Ovary (tissue), 9 donors: ENCODE results near the gene NAA20. TPM values are rescaled to one million over a fixed set of nuclear protein-coding genes. Genes with fewer than 3 reads are reported as not detected.
A peak's percentile ranks its signal among the peaks of the same experiment; 100 is the strongest.

Source experiments
- DNase-seq, 5 donors: peaks; one replicate each; pipeline ENCODE4 v3.0.0-alpha.2; 2019 to 2020
- H3K27ac ChIP-seq, 2 donors: fragments of 200-600 bp; one replicate each; pipeline versions ENCODE4 v1.5.1 to v1.8.0; 2019 to 2022
- H3K27me3 ChIP-seq: fragments of 200-600 bp; one replicate; pipeline ENCODE4 v1.8.0; 2022
- H3K36me3 ChIP-seq: fragments of 200-600 bp; sonication (generic); one replicate; pipeline ENCODE4 v1.5.1; 2019
- H3K4me1 ChIP-seq: one replicate; pipeline ENCODE4 v1.8.1; 2013; ENCODE audit warnings: mild to moderate bottlenecking, moderate library complexity; ENCODE audit not compliant: insufficient read depth
- H3K4me3 ChIP-seq: fragments of 200-600 bp; sonication (generic); one replicate; pipeline ENCODE4 v1.5.1; 2017
- H3K9me3 ChIP-seq, 2 donors: fragments of 200-600 bp in 1 of 2; sonication (generic) in 1 of 2; one replicate each; pipeline versions ENCODE4 v1.5.1 to v1.8.1; 2013 to 2019; ENCODE audit warnings: mild to moderate bottlenecking in 1 of 2, moderate library complexity in 1 of 2
- CTCF ChIP-seq, 3 donors: fragments of 450-650 bp in 2 of 3; fragments of 200-600 bp in 1 of 3; IDR thresholded peaks; one replicate each; pipeline versions ENCODE4 v1.5.1 to v1.8.0; 2016 to 2022; ENCODE audit warnings: antibody characterized with exemption in 3 of 3, mild to moderate bottlenecking in 1 of 3
- EP300 ChIP-seq: sonication (generic); formaldehyde crosslinking; IDR thresholded peaks from one replicate; pipeline ENCODE4 v1.6.1; 2017; ENCODE audit warnings: antibody characterized with exemption
- POLR2A ChIP-seq: fragments of 450-650 bp; IDR thresholded peaks from one replicate; pipeline ENCODE4 v1.6.1; 2017; ENCODE audit warnings: antibody characterized with exemption, mild to moderate bottlenecking, moderate library complexity
- WGBS, 3 donors: extraction: QIAGEN DNeasy Blood & Tissue Kit in 1 of 3; methylation state at CpG; one replicate each; pipeline versions ENCODE4 v1.1.5 to v1.1.7; 2013 to 2017; 5-methylcytosine and 5-hydroxymethylcytosine counted together
- intact Hi-C, 4 donors: fragments of 100-400 bp; cut with DNase I; formaldehyde crosslinking; loops; one replicate each; pipeline versions ENCODE4 v1.11.0 to v1.15.1; 2022 to 2023
- polyA plus RNA-seq, 2 donors: library from polyadenylated mRNA; stranded (reverse); fragments of 200-250 nt in 1 of 2; fragments of 350-450 nt in 1 of 2; fragmentation: Illumina TruSeq in 1 of 2; extraction: RNeasy Lipid Tissue Mini Kit (QIAGEN cat#74804) in 1 of 2; gene quantifications; one replicate each; pipeline ENCODE4 v1.2.3, GENCODE V29; 2013 to 2014
- total RNA-seq, 7 donors: library from RNA; depleted of rRNA in 2 of 7; stranded (reverse); fragments of >200 nt in 2 of 7; fragmentation: NEBNext Ultra II Directional in 3 of 7; extraction: Animal tissue kit (Norgen Biotek cat#: 25700) in 3 of 7; gene quantifications; one replicate each; pipeline versions ENCODE4 v1.1.0 to v1.2.4, GENCODE V29; 2016 to 2023
- donor health status: DM: no; HTN: no; CAD: no; lungs with moderate emphysema.
- donor health status: DM: no; HTN: no; CAD: no.
- donor health status: Bipolar disorder and iron deficiency.
- donor health status: DM: yes; HTN: yes; CAD: no.
- donor health status: DM: no; HTN: no; CAD: no.
- donor health status: DM: yes; HTN: yes; CAD: no.

The NAA20 gene
- total and polyA plus RNA-seq, 9 donors: 19.4 to 67.6 (median 46.1) TPM

GRCh38 chr20:19973961-19974629 is 43.1 kb upstream of the NAA20 start:
- Histone ChIP-seq H3K27ac (peak overlapping the region; percentile 12 to 92), H3K36me3 (no peaks in the 10 kb centered on the region), H3K27me3 (no peaks in the 10 kb centered on the region), H3K4me1 (peaks cover 21% of the 10 kb centered on the region), H3K9me3 (no peaks in the 10 kb centered on the region), H3K4me3 (peak overlapping the region; percentile 56)
- intact Hi-C loops: loop anchor here in 1 of 4 donors (2.0 kb wide), 1 partner anchor 19 kb away; no protein-coding TSS in a partner anchor
- TF ChIP-seq EP300: no peak
- TF ChIP-seq CTCF (IDR thresholded peaks at IDR 0.05): no peak
- TF ChIP-seq POLR2A: no peak
- peak; percentile 67 to 73 (median 68) for DNase-seq
- WGBS, 3 donors: 3 to 5% (median 3%) methylated on average over 7 of the region's 7 CpGs

- intact Hi-C loops: loop anchor here in 1 of 4 donors (2.0 kb wide), 1 partner anchor 18 kb away; no protein-coding TSS in a partner anchor
- Histone ChIP-seq H3K27ac (peak overlapping the region; percentile 71 to 92), H3K4me3 (peak overlapping the region; percentile 56), H3K4me1 (peaks cover 21% of the 10 kb centered on the region), H3K9me3 (no peaks in the 10 kb centered on the region), H3K36me3 (no peaks in the 10 kb centered on the region), H3K27me3 (no peaks in the 10 kb centered on the region)
- TF ChIP-seq POLR2A: no peak
- TF ChIP-seq CTCF (IDR thresholded peaks at IDR 0.05): no peak
- TF ChIP-seq EP300: no peak
- DNase-seq: peak; percentile 85 to 90 (median 87)
- 1 to 7% (median 4%) methylated on average over 37 to 44 of the region's 44 CpGs for WGBS, 3 donors
Observed at GRCh38 chr20:19974630-19975435, 42.3 kb upstream of the NAA20 start.

GRCh38 chr20:19975436-19975799 is 41.7 kb upstream of the NAA20 start:
- Histone ChIP-seq H3K4me1 (peaks cover 19% of the 10 kb centered on the region), H3K27me3 (no peaks in the 10 kb centered on the region), H3K4me3 (peak overlapping the region; percentile 56), H3K9me3 (no peaks in the 10 kb centered on the region), H3K36me3 (no peaks in the 10 kb centered on the region), H3K27ac (peak overlapping the region; percentile 71 to 92)
- WGBS, 3 donors: 4 to 14% (median 9%) methylated on average over 18 of the region's 18 CpGs
- TF ChIP-seq EP300 (no peak), CTCF (IDR thresholded peaks at IDR 0.05) (no peak), POLR2A (no peak)
- intact Hi-C loops: loop anchor here in 1 of 4 donors (2.0 kb wide), 1 partner anchor 17 kb away; no protein-coding TSS in a partner anchor
- peak in 4 of 5 donors; percentile 32 to 53 (median 40) for DNase-seq

- intact Hi-C loops: loop anchor here in 1 of 4 donors (2.0 kb wide), 1 partner anchor 17 kb away; no protein-coding TSS in a partner anchor
- H3K4me1 ChIP-seq: peaks cover 19% of the 10 kb centered on the region
- peak overlapping the region; percentile 56 for H3K4me3 ChIP-seq
- WGBS, 3 donors: 8 to 16% (median 9%) methylated on average over 9 of the region's 9 CpGs
- no peak for TF ChIP-seq EP300
- peak overlapping the region; percentile 71 to 92 for H3K27ac ChIP-seq
- no peaks in the 10 kb centered on the region for H3K9me3 ChIP-seq
- no peak for DNase-seq
- H3K36me3 ChIP-seq: no peaks in the 10 kb centered on the region
- no peaks in the 10 kb centered on the region for H3K27me3 ChIP-seq
Observed at GRCh38 chr20:19975901-19976300, 41.3 kb upstream of the NAA20 start.
